ENCODE measurements around the gene AGAP1.

Gene AGAP1

GRCh38 chr2:235606004-235606715 lies 112.3 kb downstream of the AGAP1 start:
- TF ChIP-seq CTCF (IDR thresholded peaks at IDR 0.05), result no peak

- no peak for TF ChIP-seq CTCF (IDR thresholded peaks at IDR 0.05)
These were observed 113.8 kb downstream of the AGAP1 start for GRCh38 chr2:235607546-235608199.

- TF ChIP-seq CTCF (IDR thresholded peaks at IDR 0.05), result no peak
These were observed 114.5 kb downstream of the AGAP1 start for GRCh38 chr2:235608200-235608887.

- no peak for TF ChIP-seq CTCF (IDR thresholded peaks at IDR 0.05)
These were observed 115.5 kb downstream of the AGAP1 start for GRCh38 chr2:235609321-235609720.

- TF ChIP-seq CTCF (IDR thresholded peaks at IDR 0.05), result no peak
These were observed 115.9 kb downstream of the AGAP1 start for GRCh38 chr2:235609746-235610145.

GRCh38 chr2:235610696-235611257 lies 116.9 kb downstream of the AGAP1 start:
- TF ChIP-seq CTCF (IDR thresholded peaks at IDR 0.05), result no peak

- no peak for TF ChIP-seq CTCF (IDR thresholded peaks at IDR 0.05)
These were observed 117.5 kb downstream of the AGAP1 start for GRCh38 chr2:235611349-235611748.

Data from LNCAP (cell line).